ENCODE results near the gene ZNHIT6.

GRCh38 chr1:85609976-85610375 lies 98.3 kb downstream of the ZNHIT6 start:
- no peak for TF ChIP-seq POLR2A (IDR thresholded peaks at IDR 0.05)
- TF ChIP-seq CTCF (IDR thresholded peaks at IDR 0.05 in 4 of 5, conservative IDR thresholded peaks at IDR 0.05 in 1 of 5), result no peak

Measured in gastrocnemius medialis (tissue), 4 donors.